Transverse colon (tissue), 3 donors: ENCODE results near the gene THOP1.

ENCODE experiments used
- POLR2A ChIP-seq: fragments of 450-650 bp; IDR thresholded peaks from one replicate; pipeline ENCODE4 v1.6.1; 2016; ENCODE audit warnings: antibody characterized with exemption, mild to moderate bottlenecking, moderate library complexity
- TF ChIP-seq, protein P1 (sequence below), 5 experiments: fragments of 200-600 bp in 3 of 5; fragments of 450-650 bp in 2 of 5; sonication (generic) in 3 of 5; IDR thresholded peaks; 1 replicate in 2 of 5; 2 replicates in 3 of 5; pipeline ENCODE4 v1.5.1; 2016 to 2017; ENCODE audit warnings: antibody characterized with exemption in 5 of 5, inconsistent platforms in 3 of 5, mild to moderate bottlenecking in 2 of 5, moderate library complexity in 1 of 5

DNA sequence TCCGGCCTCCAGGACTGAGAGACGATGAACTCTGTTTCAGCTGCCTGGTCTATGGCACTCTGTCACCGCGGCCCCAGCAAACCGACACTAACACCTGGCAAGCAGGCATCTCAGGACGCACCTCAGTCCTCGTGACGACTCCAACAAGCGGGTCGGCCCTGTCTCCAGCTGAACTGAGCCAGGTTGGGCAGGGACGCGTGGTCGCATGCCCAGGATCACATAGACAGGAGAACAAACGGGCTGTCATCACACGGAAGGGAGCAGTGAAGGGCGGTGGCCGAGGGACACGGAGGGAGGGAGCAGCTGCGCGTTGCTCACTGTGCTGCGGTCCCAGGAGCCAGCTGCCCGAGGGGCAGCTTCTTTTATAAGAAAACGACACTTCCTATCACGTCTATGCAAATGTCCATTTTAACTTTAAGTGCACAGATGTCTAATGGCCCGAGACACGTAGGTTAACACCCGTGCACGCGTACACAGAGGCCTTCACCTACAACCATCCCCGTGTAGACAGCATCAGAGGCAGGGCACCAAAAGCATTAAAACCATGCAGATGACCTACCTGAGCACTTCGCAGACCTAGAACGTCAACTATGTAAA lies 11.1 kb upstream of the THOP1 start:
- TF ChIP-seq, protein P1, sequence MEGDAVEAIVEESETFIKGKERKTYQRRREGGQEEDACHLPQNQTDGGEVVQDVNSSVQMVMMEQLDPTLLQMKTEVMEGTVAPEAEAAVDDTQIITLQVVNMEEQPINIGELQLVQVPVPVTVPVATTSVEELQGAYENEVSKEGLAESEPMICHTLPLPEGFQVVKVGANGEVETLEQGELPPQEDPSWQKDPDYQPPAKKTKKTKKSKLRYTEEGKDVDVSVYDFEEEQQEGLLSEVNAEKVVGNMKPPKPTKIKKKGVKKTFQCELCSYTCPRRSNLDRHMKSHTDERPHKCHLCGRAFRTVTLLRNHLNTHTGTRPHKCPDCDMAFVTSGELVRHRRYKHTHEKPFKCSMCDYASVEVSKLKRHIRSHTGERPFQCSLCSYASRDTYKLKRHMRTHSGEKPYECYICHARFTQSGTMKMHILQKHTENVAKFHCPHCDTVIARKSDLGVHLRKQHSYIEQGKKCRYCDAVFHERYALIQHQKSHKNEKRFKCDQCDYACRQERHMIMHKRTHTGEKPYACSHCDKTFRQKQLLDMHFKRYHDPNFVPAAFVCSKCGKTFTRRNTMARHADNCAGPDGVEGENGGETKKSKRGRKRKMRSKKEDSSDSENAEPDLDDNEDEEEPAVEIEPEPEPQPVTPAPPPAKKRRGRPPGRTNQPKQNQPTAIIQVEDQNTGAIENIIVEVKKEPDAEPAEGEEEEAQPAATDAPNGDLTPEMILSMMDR (IDR thresholded peaks at IDR 0.05): no peak
- no peak for TF ChIP-seq POLR2A
